IPS DF 6.9 (cell line): ENCODE results near the gene SHISA8.

Source experiments
- DNase-seq: peaks from one replicate; pipeline ENCODE4 v3.0.0-alpha.2; 2013; ENCODE audit warnings: low read depth, low spot score
- H3K27ac ChIP-seq: one replicate; pipeline ENCODE4 v1.5.1; 2013; ENCODE audit warnings: low read length, control low read depth
- H3K27me3 ChIP-seq: 2 replicates; pipeline ENCODE4 v1.6.1; 2013; ENCODE audit warnings: mild to moderate bottlenecking, low read length; ENCODE audit not compliant: control insufficient read depth, insufficient read depth
- H3K36me3 ChIP-seq: 2 replicates; pipeline ENCODE4 v1.6.1; 2013; ENCODE audit warnings: low read length; ENCODE audit not compliant: control insufficient read depth, insufficient read depth
- H3K4me1 ChIP-seq: 2 replicates; pipeline ENCODE4 v1.6.1; 2013; ENCODE audit warnings: low read length; ENCODE audit not compliant: control insufficient read depth, insufficient read depth
- H3K4me3 ChIP-seq: 2 replicates; pipeline ENCODE4 v1.5.1; 2013; ENCODE audit warnings: mild to moderate bottlenecking, low read length
- H3K9me3 ChIP-seq: 2 replicates; pipeline ENCODE4 v1.6.1; 2013; ENCODE audit warnings: low read length, inconsistent platforms; ENCODE audit not compliant: control insufficient read depth, insufficient read depth
- WGBS: extraction: QIAGEN DNeasy Blood & Tissue Kit; methylation state at CpG from one replicate; pipeline ENCODE4 v1.1.7; 2013; ENCODE audit warnings: mixed read lengths, missing lambda C conversion rate; ENCODE audit not compliant: insufficient read length, insufficient coverage; 5-methylcytosine and 5-hydroxymethylcytosine counted together

SHISA8 gene

DNA sequence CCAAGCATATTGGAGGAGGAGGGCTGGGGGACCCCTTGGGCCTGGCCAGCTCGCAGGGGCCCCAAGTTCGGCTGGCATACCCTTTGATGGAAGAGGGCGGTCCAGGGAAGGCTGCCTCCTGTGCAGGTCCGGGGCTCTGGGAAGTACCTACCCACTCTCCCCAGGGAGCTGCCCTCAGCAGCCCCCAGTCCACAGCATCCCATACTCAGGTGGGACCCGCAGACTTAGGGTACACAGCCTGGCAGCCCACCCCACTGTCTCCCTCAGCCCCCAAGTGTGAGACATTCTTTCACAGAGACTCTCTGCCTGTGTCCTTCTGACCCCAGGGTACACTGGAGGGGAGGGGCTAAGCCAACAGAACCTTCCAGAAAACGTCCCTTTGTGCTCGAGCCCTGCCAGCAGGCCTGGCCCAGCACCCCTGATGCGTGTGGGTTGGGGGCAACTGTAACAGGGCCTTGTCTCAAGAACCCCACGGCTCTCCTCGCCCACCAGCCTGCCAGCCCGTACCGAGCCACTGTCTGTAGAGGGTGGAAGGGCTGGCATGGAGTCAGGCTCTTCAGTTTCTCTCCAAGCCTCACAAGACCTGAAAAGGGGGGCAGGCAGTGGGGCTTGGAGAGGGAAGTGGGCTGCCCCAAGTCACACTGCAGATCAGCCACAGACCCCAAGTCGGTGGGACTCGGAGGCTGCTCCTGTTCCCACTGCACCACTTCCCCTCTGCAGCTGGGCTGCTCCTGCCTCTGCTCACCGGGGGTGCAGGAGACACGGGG lies 18.7 kb upstream of the SHISA8 start:
- Histone ChIP-seq H3K27me3 (no peaks in the 10 kb centered on the region), H3K36me3 (peaks cover 3% of the 10 kb centered on the region; the same call in 1 of the 2 replicates), H3K4me3 (no peak overlapping the region), H3K9me3 (no peaks in the 10 kb centered on the region), H3K4me1 (peaks cover 3% of the 10 kb centered on the region; the same call in 1 of the 2 replicates), H3K27ac (no peak overlapping the region)
- WGBS, result no CpG with 5 or more reads among the region's 16 CpGs
- DNase-seq, result no peak

DNA sequence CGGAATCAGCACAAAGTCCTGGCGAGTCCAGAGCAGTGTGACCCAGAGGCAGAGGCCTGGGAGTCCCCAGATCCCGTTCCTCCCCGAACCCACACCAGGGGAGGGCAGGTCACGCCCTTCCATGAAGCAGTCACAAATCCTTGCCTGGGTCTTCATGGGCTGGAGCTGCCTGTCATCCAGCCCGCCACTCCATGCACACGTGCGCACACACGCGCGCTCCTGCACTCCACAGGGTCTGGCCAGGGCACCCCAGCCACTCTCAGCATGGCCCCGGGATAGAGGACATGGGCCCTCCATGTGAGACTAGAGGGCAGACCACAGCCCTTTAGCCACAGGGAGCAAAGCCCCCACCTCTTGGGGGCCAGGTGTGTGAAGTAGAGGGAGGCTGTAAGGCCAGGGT lies 17.5 kb upstream of the SHISA8 start:
- no CpG with 5 or more reads among the region's 12 CpGs for WGBS
- DNase-seq, result no peak
- peaks cover 7% of the 10 kb centered on the region; the same call in 1 of the 2 replicates for H3K4me1 ChIP-seq
- no peak overlapping the region for H3K27ac ChIP-seq
- H3K27me3 ChIP-seq, result no peaks in the 10 kb centered on the region; the same call in 1 of the 2 replicates
- H3K36me3 ChIP-seq, result peaks cover under 1% of the 10 kb centered on the region; the same call in 1 of the 2 replicates
- no peak overlapping the region for H3K4me3 ChIP-seq
- H3K9me3 ChIP-seq, result no peaks in the 10 kb centered on the region

DNA sequence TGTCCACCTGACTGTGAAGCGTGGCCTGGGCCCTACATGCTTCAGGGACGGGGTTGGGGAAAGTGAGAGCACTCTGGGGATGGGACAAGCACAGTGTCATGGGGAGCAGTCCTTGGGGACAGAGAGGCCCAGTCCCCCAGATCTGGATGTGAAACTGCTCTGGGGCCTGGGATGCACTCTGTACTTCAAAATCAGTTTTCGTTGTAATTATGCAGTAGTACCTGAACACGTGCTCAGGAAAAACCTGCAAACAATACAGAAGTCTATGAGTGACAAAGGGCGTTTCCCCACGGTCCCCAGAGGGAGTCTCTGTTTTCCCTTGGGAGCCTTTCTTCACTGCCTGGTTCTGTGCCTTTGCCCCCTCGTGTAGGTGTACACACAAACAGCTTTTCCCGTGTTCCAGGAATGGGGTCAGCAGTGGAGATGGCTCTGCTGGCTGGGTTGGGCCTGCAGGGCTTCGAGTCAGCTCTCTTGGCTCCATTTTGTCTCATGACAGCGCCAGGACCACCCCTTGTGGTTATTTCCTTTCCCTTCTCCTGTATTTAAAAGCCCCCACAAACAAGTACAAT lies 16.9 kb upstream of the SHISA8 start:
- DNase-seq, result no peak
- no peaks in the 10 kb centered on the region; the same call in 1 of the 2 replicates for H3K27me3 ChIP-seq
- H3K27ac ChIP-seq, result no peak overlapping the region

DNA sequence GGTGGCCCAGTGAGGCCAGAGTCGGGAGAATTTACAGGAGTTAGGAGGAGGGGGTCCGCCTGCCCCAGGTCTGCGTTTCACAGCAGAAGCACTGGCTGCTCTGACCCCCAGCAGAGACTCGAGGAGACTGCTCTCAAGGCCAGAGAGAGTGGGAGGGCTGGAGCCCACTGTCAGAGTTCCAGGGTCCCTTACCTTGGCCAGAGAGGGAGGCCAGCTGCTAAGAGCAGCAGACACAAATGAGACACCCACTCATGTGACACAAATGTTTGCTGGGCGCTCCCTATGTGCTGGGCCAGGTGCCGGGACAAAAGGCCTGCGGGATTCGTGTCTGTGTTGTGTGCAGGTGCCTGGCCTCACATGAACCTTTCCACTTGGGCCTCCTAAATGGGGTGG lies 14.5 kb upstream of the SHISA8 start:
- no peaks in the 10 kb centered on the region for H3K36me3 ChIP-seq
- H3K9me3 ChIP-seq, result no peaks in the 10 kb centered on the region
- H3K27ac ChIP-seq, result no peak overlapping the region
- H3K4me1 ChIP-seq, result peaks cover 12% of the 10 kb centered on the region; the same call in 1 of the 2 replicates
- no peak for DNase-seq
- no peak overlapping the region for H3K4me3 ChIP-seq
- H3K27me3 ChIP-seq, result peaks cover 10% of the 10 kb centered on the region; the same call in 1 of the 2 replicates
- no CpG with 5 or more reads among the region's 8 CpGs for WGBS

More for the DNA sequence above, 16.9 kb upstream of the SHISA8 start:
- no peaks in the 10 kb centered on the region for H3K36me3 ChIP-seq
- no peak overlapping the region for H3K4me3 ChIP-seq
- WGBS, result no CpG with 5 or more reads among the region's 10 CpGs
- no peaks in the 10 kb centered on the region for H3K9me3 ChIP-seq
- peaks cover 7% of the 10 kb centered on the region; the same call in 1 of the 2 replicates for H3K4me1 ChIP-seq

DNA sequence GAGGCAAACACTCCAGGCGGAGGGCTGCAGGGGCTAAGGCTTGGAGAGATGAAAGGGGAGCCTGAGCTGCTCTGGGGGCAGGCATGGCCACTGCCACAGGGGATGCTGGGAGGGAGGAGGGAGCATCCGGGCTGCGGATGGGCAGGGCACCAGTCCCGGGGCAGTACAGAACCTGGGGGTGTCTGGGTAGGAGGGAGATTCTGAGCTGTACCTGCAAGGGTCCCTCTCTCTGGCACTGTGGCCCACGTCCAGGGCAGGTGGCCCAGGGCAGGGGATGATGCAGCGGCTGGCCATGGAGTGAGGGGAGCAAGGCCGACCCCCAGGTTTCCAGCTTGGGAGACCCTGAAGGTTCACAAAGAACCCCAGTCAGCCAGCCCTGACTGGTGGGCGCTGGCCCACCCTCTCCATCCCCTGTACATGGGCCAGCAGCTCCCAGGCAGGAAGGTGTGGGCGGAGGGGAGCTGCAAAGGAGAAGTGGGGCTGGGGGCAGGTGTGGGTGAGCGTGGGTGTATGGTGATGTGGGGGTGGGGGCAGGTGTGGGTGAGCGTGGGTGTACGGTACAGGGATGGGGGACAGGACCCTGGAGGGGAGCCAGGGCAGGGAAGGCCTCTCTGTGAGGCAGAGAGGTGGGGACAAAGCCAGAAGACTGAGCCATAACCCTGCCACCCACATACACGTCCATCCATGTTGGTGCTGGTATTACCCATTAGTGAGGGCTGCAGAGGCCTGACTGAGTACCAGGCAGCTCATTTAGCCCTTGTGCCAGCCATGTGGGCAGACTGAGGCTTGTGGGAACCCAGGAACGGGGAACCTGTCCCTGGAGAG lies 13.9 kb upstream of the SHISA8 start:
- no peak overlapping the region for H3K4me3 ChIP-seq
- H3K27me3 ChIP-seq, result peaks cover 10% of the 10 kb centered on the region; the same call in 1 of the 2 replicates
- WGBS, result 100% methylated on average over 1 of the region's 14 CpGs
- no peaks in the 10 kb centered on the region for H3K36me3 ChIP-seq
- no peak overlapping the region for H3K27ac ChIP-seq
- H3K9me3 ChIP-seq, result no peaks in the 10 kb centered on the region
- DNase-seq, result no peak
- peaks cover 12% of the 10 kb centered on the region; the same call in 1 of the 2 replicates for H3K4me1 ChIP-seq

DNA sequence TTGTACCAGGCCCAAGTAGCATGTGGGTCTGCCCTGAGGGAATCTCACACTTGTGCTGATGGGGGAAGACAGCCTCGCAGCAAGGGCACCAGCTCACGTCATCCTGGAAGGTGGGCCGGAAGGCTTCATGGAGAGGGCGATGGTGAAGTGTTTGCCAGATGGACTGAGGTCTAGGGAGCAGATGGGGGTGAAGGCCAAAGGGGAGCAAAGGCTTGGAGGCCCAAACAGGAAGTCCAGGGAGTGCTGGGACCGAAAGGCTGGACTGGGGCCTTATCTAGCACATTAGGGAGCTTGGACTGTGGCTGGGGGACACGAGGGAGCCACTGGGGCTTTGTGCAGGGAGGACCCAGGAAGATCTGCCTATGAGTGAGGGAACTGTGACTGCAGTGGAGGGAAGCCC lies 12.9 kb upstream of the SHISA8 start:
- H3K36me3 ChIP-seq, result no peaks in the 10 kb centered on the region
- WGBS, result no CpG with 5 or more reads among the region's 6 CpGs
- no peaks in the 10 kb centered on the region for H3K9me3 ChIP-seq
- H3K4me1 ChIP-seq, result peaks cover 12% of the 10 kb centered on the region; the same call in 1 of the 2 replicates
- DNase-seq, result no peak
- no peak overlapping the region for H3K4me3 ChIP-seq
- no peak overlapping the region for H3K27ac ChIP-seq
- H3K27me3 ChIP-seq, result peaks cover 13% of the 10 kb centered on the region; the same call in 1 of the 2 replicates

DNA sequence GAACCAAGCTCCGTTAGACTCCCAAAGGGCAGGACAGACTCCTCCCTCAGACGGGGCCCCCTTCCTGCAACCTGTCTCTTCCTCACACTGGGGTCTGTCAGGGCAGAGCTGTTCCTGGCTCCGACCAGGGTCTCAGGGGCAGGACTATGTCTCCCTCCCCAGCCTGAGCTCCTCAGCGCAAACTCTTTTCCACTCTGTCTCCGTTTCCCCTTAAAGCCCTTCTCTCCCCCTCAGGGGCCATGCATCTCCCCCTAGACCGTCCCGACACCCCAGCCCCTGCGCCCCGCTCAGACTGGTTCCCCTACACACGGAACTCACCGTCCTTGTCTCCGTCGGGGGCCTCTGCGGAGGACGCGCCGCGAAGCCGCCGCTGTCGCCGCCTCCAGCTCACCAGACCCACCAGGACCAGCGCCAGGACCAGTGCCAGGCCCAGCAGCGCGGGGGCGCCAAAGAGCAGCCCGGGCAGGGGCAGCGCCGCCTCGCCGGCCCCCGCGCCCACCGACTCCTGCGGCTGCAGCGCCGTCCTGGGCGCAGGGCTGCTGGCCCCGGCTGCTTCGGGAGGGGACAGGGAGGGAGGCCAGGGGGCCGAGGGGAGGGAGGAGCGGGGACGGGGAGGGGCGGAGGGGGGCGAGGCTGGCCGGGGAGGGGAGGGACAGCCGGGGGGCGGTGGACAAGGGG lies 11.0 kb upstream of the SHISA8 start:
- Histone ChIP-seq H3K36me3 (no peaks in the 10 kb centered on the region), H3K4me1 (peaks cover 12% of the 10 kb centered on the region; the same call in 1 of the 2 replicates), H3K9me3 (no peaks in the 10 kb centered on the region), H3K27ac (no peak overlapping the region), H3K4me3 (peak overlapping the region; percentile 62; the same call in 1 of the 2 replicates), H3K27me3 (peaks cover 13% of the 10 kb centered on the region; the same call in 1 of the 2 replicates)
- WGBS, result no CpG with 5 or more reads among the region's 48 CpGs
- no peak for DNase-seq

DNA sequence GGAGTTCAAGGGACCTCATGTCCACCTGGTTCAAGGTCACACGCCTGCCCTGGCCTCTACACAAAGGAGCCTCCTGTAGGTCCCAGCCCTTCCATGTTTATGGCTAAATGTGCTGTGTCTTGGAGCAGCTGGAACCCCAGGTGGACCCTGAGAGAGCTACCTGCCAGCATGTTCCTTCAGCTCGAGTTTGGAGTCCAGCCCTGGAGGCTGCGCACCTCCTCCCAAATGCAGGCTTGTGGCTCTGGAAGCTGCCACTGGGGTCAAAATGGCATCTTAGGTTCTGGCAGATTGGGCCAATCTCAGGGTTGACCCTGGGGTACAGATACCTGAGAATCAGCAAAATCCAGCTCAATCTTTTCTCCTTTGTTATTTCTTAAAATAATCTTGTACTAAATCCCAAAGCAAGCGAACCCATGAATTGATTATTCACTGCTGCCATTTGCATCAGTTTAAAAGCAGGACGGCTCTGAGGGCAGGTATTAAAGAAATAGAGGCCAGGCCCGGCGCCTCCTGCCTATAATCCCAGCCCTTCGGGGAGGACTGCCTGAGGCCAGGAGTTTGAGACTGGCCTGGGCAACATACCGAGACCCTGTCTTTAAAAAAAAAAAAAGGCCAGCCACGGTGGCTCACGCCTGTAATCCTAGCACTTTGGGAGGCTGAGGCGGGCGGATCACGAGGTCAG lies 8.9 kb upstream of the SHISA8 start:
- peaks cover 14% of the 10 kb centered on the region; the same call in 1 of the 2 replicates for H3K4me1 ChIP-seq
- no CpG with 5 or more reads among the region's 14 CpGs for WGBS

DNA sequence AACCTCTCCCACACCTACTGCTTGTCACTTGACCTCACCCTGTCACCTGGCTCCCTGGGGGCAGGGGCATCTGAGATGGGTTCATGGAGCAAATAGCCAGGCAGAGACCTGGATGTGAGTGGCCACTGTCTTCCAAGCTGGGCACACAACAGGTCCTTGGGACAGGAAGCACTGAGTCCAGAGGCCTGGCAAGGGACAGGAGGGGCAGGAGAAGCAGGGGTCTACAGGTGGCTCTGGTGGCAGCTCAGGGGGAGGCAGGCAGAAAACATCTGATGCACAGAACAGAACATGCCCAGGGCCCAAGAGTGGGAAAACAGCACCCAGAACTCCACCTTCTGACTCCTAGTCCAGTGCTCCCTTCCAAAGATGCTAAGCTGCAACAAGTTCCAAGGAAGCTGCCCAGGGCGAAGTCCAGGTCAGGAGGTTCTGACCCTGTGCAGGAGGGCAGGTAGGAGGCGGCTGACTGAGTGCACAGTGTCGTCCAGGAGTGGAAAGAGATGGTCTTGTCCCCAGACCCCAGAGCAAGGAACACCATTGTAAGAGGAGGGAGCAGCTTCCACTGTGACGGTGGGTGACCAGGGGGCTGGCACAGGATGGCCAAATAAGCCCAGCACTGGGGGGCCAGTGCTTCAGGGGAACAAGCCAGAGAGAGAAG lies 8.2 kb upstream of the SHISA8 start:
- H3K27ac ChIP-seq, result no peak overlapping the region
- no peaks in the 10 kb centered on the region for H3K36me3 ChIP-seq
- no peak overlapping the region for H3K4me3 ChIP-seq
- H3K4me1 ChIP-seq, result peaks cover 8% of the 10 kb centered on the region; the same call in 1 of the 2 replicates
- WGBS, result no CpG with 5 or more reads among the region's 4 CpGs
- no peaks in the 10 kb centered on the region for H3K9me3 ChIP-seq
- H3K27me3 ChIP-seq, result peaks cover 17% of the 10 kb centered on the region; the same call in 1 of the 2 replicates
- DNase-seq, result no peak

More for the DNA sequence above, 8.9 kb upstream of the SHISA8 start:
- Histone ChIP-seq H3K4me3 (no peak overlapping the region), H3K36me3 (no peaks in the 10 kb centered on the region), H3K9me3 (no peaks in the 10 kb centered on the region), H3K27me3 (peaks cover 17% of the 10 kb centered on the region; the same call in 1 of the 2 replicates), H3K27ac (no peak overlapping the region)
- DNase-seq, result no peak
